Activated gamma-delta T cell treated with Interleukin-2 at 50 U/mL for 16 hours (primary cell): ENCODE results near the gene CBX5.
"Not testable (repeated sequence)": the region's sequence is repeated elsewhere in the genome, so short reads cannot be mapped to it uniquely, and the experiment has no call there.

ENCODE experiments used
- DNase-seq: peaks from one replicate; pipeline ENCODE4 v3.0.0-alpha.2; 2020

Gene CBX5

GRCh38 chr12:54279632-54280467 is at the start of gene CBX5:
TSS of gene CBX5 (minus strand) at chr12:54280122. CDS start at chr12:54257650, 22,472 bp downstream.
- DNase-seq = peak; percentile 99

GRCh38 chr12:54328595-54329337 is 48.8 kb upstream of the CBX5 start:
- no peak for DNase-seq

- not testable (repeated sequence) for DNase-seq
These were observed 45.7 kb upstream of the CBX5 start for GRCh38 chr12:54325442-54326109.

- peak; percentile 92 for DNase-seq
These were observed 44.9 kb upstream of the CBX5 start, which contains the start of gene COPZ1 for GRCh38 chr12:54324617-54325441. TSS of gene COPZ1 (plus strand) at chr12:54325131. CDS start at chr12:54325164, 33 bp downstream.

DNA sequence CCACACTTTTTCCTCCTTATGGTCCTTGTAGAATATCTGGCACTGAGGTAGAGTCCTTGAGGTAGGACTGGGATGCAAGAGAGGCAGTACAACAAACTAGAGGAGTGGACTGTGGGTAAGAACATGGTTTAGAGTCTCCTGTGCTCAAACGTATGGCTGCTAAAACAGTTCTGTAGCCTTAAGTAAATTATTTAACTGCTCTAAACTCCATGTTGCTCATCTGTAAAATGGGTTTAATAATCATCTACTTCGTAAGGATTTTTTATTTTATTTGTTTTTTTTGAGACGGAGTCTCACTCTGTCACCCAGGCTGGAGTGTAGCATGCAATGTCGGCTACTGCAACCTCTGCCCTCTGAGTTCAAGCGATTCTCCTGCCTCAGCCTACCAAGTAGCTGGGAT is 41.4 kb upstream of the CBX5 start:
- no peak for DNase-seq

DNA sequence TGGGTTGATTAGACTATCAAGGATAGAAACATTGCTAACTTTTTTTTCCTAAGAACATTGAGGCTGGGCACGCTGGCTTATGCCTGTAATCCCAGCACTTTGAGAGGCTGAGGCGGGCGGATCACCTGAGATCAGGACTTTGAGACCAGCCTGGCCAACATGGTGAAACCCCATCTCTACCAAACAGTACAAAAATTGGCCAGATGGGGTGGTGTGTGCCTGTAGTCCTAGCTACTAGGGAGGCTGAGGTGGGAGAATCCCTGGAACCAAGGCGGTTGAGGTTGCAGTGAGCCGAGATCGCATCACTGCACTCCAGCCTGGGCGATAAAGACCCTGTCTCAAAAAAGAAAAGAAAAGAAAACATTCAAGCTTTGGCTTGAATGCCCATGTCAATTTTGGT is 32.4 kb upstream of the CBX5 start:
- DNase-seq = not testable (repeated sequence)

DNA sequence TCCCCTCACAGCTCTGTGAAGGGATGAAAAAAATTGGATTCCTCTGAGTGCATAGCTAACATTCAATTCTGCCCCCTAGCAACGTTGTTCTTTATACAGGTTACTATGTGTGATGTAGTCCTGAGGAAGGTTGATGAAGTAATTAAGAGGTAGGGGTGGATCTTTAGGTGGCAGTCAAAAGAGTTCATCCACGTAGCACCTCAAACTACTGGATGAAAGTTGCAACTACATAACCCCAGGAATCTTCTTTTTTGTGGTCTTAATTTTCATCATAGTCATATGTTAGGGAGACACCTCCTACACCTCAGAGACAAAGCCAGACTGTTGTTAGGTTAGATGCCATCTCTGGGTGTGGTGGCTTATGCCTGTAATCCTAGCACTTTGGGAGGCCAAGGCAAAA is 31.1 kb upstream of the CBX5 start:
- no peak for DNase-seq

- DNase-seq = no peak
These were observed 27.2 kb upstream of the CBX5 start for GRCh38 chr12:54306925-54307741.

DNA sequence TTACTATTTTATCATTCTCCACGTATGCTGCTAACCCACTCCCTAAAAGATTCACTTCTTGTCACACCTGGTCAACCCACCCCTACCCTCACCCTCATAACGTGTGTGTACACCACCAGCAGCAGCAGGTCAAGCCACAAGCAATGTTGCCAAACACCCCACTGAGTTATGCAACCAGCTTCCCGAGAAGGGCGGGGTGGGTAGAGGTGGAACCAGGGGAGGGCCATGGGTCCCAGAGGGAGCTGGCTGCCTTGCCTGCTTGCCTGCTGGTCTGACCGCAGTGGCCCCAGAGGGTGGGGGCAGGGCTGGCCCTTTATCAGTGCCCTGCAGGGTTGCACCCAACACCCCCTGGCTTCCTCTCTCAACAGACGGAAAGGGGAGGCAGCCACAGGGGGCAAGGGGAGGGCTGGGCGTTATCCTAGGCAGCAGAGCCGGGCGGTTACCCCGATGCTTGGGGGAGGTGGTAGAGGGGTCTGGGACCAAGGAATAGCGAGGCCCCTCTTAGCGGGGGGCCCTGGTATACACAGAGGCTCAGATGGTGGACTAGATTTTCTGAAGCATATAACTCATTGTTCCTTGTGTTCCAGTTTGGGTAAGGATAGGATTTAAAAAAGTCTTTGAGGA is 24.4 kb upstream of the CBX5 start:
- peak; percentile 45 for DNase-seq

DNA sequence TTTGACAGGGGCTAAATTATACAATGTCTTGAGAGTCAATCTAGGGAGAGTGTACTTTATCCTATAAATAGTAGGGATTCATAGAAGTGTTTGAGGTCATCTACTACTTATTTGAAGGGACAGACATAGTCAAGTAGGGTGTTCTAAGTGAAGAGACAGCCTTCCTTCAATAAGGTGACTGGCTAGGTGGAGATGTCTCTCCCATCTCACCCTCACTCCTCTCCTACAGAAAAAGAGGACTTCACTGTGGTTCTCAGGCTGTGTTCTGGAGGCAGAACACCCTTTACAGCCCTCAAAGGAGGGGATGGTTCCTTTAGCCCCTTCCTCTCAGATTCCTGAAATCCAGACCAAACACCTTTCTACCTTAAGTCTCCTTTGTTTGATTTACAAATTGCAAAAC is 23.7 kb upstream of the CBX5 start:
- DNase-seq = no peak

- DNase-seq = no peak
These were observed 21.6 kb upstream of the CBX5 start for GRCh38 chr12:54301428-54302048.

DNA sequence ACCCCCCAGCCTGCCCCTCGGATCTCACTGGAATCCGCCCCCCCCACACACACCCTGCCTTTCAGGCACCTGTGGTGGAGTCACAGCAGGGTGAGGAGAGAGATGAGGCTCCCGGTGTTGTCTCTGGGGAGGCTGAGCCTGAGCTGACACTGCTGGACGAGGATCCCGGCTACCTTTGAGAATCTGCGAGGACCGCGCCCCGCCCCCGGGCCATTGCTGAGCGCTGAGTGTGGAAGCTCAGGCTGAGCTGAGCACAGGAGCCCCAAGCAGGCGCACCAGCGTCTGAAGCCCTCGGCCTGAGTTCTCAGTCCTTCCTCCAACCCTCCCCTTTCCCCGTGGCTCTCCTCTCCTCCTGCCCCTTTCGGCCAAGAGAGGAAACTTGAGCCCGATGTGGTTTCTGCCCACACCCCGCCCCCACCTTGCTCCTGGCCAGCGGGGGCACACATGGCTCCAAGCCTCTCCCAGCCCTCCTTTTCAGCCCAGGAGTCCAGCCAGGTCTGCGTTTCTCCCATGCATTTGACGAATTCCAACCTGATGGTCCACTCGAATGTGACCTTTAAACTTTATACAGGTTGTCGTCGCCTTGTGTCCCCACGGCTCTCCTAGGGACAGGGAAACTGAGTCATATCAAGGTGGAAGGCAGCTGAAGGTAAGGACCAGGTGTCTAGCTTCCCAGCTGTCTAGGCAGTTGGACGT is 21.0 kb upstream of the CBX5 start, which contains the start of gene NFE2:
NFE2 (minus strand) TSS at position 284 of the 696 bp plus-strand sequence. CDS start 5,767 bp downstream, outside the sequence.
- peak; percentile 28 for DNase-seq

DNA sequence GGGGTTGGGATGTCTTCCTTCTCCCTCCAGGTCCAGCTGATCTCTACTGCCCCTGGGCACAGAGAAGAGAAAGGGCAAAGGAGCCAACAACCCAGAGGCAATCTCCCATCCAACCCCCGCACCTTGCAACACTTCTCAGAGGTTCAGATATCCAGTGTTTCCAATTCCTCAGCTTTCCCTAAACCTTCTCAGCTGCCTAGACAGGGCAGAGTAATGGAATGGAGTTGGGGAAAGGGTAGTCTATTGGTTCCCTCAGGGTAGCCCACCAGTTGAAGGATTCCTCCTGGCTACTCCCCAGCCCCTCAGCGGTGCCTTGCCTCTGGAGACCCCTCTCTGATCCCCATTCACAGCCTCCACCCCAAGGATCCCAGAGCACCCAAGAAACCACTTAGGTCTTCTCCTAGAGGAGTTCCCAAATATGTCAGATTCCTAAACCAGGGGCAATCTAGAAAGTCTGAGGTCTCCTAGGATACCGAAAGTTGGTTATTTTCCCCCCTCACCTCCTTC is 20.4 kb upstream of the CBX5 start:
- DNase-seq = no peak

DNA sequence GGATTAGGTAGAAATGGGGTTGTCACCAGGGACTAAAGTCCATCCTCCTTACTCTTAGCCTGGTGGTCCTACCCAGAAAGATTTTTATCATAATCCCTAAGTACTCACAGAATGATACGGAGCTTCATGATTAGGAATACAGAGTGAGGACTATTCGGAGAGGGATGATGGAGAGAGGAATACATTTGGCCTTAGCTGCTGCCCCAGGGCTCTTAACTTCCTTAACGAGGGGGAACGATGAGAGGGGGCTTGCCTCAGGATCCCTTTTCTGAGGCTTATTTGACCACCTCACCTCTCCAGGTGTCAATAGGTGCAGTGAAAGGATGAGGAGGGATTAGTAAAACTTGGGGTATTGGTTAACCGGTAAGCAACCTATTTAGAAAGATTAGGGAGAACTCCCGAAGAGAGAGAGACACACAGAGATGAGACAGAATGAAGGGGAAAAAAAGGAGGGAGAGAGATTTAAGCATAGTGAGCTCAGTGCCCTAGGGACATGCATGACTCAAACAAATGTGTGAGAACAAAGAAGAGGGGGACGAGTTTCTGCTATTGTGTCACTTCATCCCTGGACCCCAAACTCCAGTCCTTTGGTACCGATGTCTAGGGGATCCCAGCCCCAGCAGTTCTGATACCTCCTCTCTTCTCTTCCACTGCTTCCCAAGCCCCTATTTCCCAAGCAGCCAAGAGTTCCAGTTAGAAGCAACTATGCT is 19.7 kb upstream of the CBX5 start:
- DNase-seq = no peak

GRCh38 chr12:54298904-54299303 is 19.0 kb upstream of the CBX5 start:
- no peak for DNase-seq

GRCh38 chr12:54296393-54297099 is 16.6 kb upstream of the CBX5 start:
- no peak for DNase-seq

- DNase-seq = no peak
These were observed 15.1 kb upstream of the CBX5 start for GRCh38 chr12:54294953-54295566.
